KMS-11 (cell line): ENCODE measurements around the gene SV2C.

Source experiments
- H2AFZ ChIP-seq: fragments of 200-600 bp; sonication (generic); 2 replicates; pipeline ENCODE4 v1.6.1; 2016; ENCODE audit warnings: antibody characterized with exemption, mixed run types, low read depth
- H3K27ac ChIP-seq: fragments of 200-600 bp; sonication (generic); 2 replicates; pipeline ENCODE4 v1.6.1; 2016; ENCODE audit warnings: mild to moderate bottlenecking, mixed run types
- H3K27me3 ChIP-seq: fragments of 200-600 bp; sonication (generic); 2 replicates; pipeline ENCODE4 v1.6.1; 2017; ENCODE audit warnings: mild to moderate bottlenecking, low read depth, mixed run types, moderate library complexity; ENCODE audit not compliant: insufficient read depth
- H3K36me3 ChIP-seq: fragments of 200-600 bp; sonication (generic); 2 replicates; pipeline ENCODE4 v1.6.1; 2017; ENCODE audit warnings: mild to moderate bottlenecking, mixed run types; ENCODE audit not compliant: insufficient read depth
- H3K4me1 ChIP-seq: fragments of 200-600 bp; sonication (generic); 2 replicates; pipeline ENCODE4 v1.6.1; 2016; ENCODE audit warnings: mild to moderate bottlenecking, low read depth, mixed run types; ENCODE audit not compliant: poor library complexity, severe bottlenecking
- H3K4me2 ChIP-seq: fragments of 200-600 bp; sonication (generic); 2 replicates; pipeline ENCODE4 v1.7.0; 2016; ENCODE audit warnings: mild to moderate bottlenecking, mixed run types
- H3K4me3 ChIP-seq: fragments of 200-600 bp; sonication (generic); IDR thresholded peaks from 2 replicates; pipeline ENCODE4 v1.6.1; 2017; ENCODE audit warnings: low read depth, low read length, mixed read lengths; ENCODE audit not compliant: insufficient read depth
- H3K79me2 ChIP-seq: fragments of 200-600 bp; sonication (generic); 2 replicates; pipeline ENCODE4 v1.6.1; 2016; ENCODE audit warnings: low read depth, mixed run types; ENCODE audit not compliant: insufficient read depth
- H3K9ac ChIP-seq: fragments of 200-600 bp; sonication (generic); 2 replicates; pipeline ENCODE4 v1.6.1; 2016; ENCODE audit warnings: mild to moderate bottlenecking, mixed run types
- H4K20me1 ChIP-seq: fragments of 200-600 bp; sonication (generic); 2 replicates; pipeline ENCODE4 v1.6.1; 2016; ENCODE audit warnings: mild to moderate bottlenecking, mixed run types; ENCODE audit not compliant: insufficient read depth
- CTCF ChIP-seq: fragments of 200-600 bp; sonication (generic); conservative IDR thresholded peaks from 2 replicates; pipeline ENCODE4 v1.6.1; 2017; ENCODE audit warnings: low read depth, mild to moderate bottlenecking, antibody characterized with exemption, low read length, moderate library complexity, mixed read lengths

The SV2C gene

GRCh38 chr5:76376866-76377230 lies 293.7 kb downstream of the SV2C start:
- Histone ChIP-seq H3K4me2 (no peak overlapping the region), H3K79me2 (no peaks in the 10 kb centered on the region), H3K27ac (no peak overlapping the region), H3K4me1 (peaks cover 28% of the 10 kb centered on the region), H3K27me3 (no peaks in the 10 kb centered on the region), H3K36me3 (no peaks in the 10 kb centered on the region), H4K20me1 (no peaks in the 10 kb centered on the region), H3K4me3 (no peak overlapping the region), H2AFZ (no peak overlapping the region), H3K9ac (no peak overlapping the region)
- TF ChIP-seq CTCF = no peak

- H3K27me3 ChIP-seq = no peaks in the 10 kb centered on the region
- no peaks in the 10 kb centered on the region for H4K20me1 ChIP-seq
- no peaks in the 10 kb centered on the region for H3K79me2 ChIP-seq
- peaks cover 17% of the 10 kb centered on the region for H3K4me1 ChIP-seq
- H3K36me3 ChIP-seq = no peaks in the 10 kb centered on the region
- no peak overlapping the region for H3K4me3 ChIP-seq
- TF ChIP-seq CTCF = no peak
- H2AFZ ChIP-seq = no peak overlapping the region
- H3K4me2 ChIP-seq = no peak overlapping the region
- H3K27ac ChIP-seq = no peak overlapping the region
- no peak overlapping the region for H3K9ac ChIP-seq
These were observed 295.2 kb downstream of the SV2C start for GRCh38 chr5:76378355-76378754.

GRCh38 chr5:76379316-76379715 lies 296.1 kb downstream of the SV2C start:
- Histone ChIP-seq H3K9ac (no peak overlapping the region), H3K4me1 (peaks cover 13% of the 10 kb centered on the region), H2AFZ (no peak overlapping the region), H4K20me1 (no peaks in the 10 kb centered on the region), H3K4me2 (no peak overlapping the region), H3K27me3 (no peaks in the 10 kb centered on the region), H3K4me3 (no peak overlapping the region), H3K79me2 (no peaks in the 10 kb centered on the region), H3K27ac (no peak overlapping the region), H3K36me3 (no peaks in the 10 kb centered on the region)
- no peak for TF ChIP-seq CTCF

- Histone ChIP-seq H4K20me1 (no peaks in the 10 kb centered on the region), H3K9ac (no peak overlapping the region), H3K27me3 (no peaks in the 10 kb centered on the region), H3K4me1 (peaks cover 8% of the 10 kb centered on the region), H3K79me2 (no peaks in the 10 kb centered on the region), H3K27ac (no peak overlapping the region), H3K4me3 (no peak overlapping the region), H2AFZ (no peak overlapping the region), H3K4me2 (no peak overlapping the region), H3K36me3 (no peaks in the 10 kb centered on the region)
- TF ChIP-seq CTCF = no peak
These were observed 296.7 kb downstream of the SV2C start for GRCh38 chr5:76379855-76380254.
